Karpas-422 (cell line): ENCODE data around the gene VARS2. TPM values are rescaled to one million over a fixed set of nuclear protein-coding genes. Genes with fewer than 3 reads are reported as not detected.

Source experiments
- DNase-seq: peaks from one replicate; pipeline ENCODE4 v3.0.0-alpha.2; 2015
- H2AFZ ChIP-seq: fragments of 200-600 bp; sonication (generic); 2 replicates; pipeline ENCODE4 v1.6.1; 2014; ENCODE audit warnings: antibody characterized with exemption, low read length, mixed read lengths
- H3K27ac ChIP-seq: fragments of 200-600 bp; sonication (generic); 2 replicates; pipeline ENCODE4 v1.5.1; 2014; ENCODE audit warnings: mild to moderate bottlenecking, low read length, moderate library complexity
- H3K27me3 ChIP-seq: fragments of 200-600 bp; sonication (generic); 2 replicates; pipeline ENCODE4 v1.6.1; 2014; ENCODE audit warnings: low read length, mixed read lengths
- H3K36me3 ChIP-seq: fragments of 200-600 bp; sonication (generic); 2 replicates; pipeline ENCODE4 v1.6.1; 2014; ENCODE audit warnings: low read length, mixed read lengths; ENCODE audit not compliant: insufficient read depth
- H3K4me1 ChIP-seq: fragments of 200-600 bp; sonication (generic); 2 replicates; pipeline ENCODE4 v1.6.1; 2014; ENCODE audit warnings: mild to moderate bottlenecking, low read length, mixed read lengths
- H3K4me2 ChIP-seq: fragments of 200-600 bp; sonication (generic); 2 replicates; pipeline ENCODE4 v1.6.1; 2014; ENCODE audit warnings: low read length, low read depth, mild to moderate bottlenecking; ENCODE audit not compliant: poor library complexity, severe bottlenecking
- H3K4me3 ChIP-seq: fragments of 200-600 bp; sonication (generic); 2 replicates; pipeline ENCODE4 v1.5.1; 2014; ENCODE audit warnings: mild to moderate bottlenecking, antibody characterized with exemption, low read length, mixed read lengths
- H3K79me2 ChIP-seq: fragments of 200-600 bp; sonication (generic); 2 replicates; pipeline ENCODE4 v1.6.1; 2014; ENCODE audit warnings: mild to moderate bottlenecking, low read length, mixed read lengths
- H3K9ac ChIP-seq: fragments of 200-600 bp; sonication (generic); 2 replicates; pipeline ENCODE4 v1.6.0; 2014; ENCODE audit warnings: low read length
- H3K9me2 ChIP-seq: fragments of 200-600 bp; sonication (generic), shearing (Covaris generic); replicated peaks from 2 replicates; pipeline ENCODE4 v1.6.0; 2014; ENCODE audit warnings: mild to moderate bottlenecking, low read length, moderate library complexity; ENCODE audit not compliant: insufficient read depth
- H3K9me3 ChIP-seq: fragments of 300-700, 200-600 bp; sonication (generic); 2 replicates; pipeline ENCODE4 v1.6.1; 2014; ENCODE audit warnings: low read length, mixed read lengths
- H4K20me1 ChIP-seq: fragments of 200-600 bp; sonication (generic); 2 replicates; pipeline ENCODE4 v1.6.1; 2014; ENCODE audit warnings: mild to moderate bottlenecking, antibody characterized with exemption, low read length, low read depth; ENCODE audit not compliant: insufficient read depth
- total RNA-seq: library from RNA; depleted of rRNA; stranded (reverse); fragments of >200 nt; shearing (Covaris generic); gene quantifications from 2 replicates; pipeline ENCODE4 v1.2.3, GENCODE V29; 2014; ENCODE audit warnings: low replicate concordance

The VARS2 gene
- total RNA-seq, 1 experiment from 2014 or later, result 42.3 TPM

GRCh38 chr6:30882759-30883684, 31.0 kb upstream of the VARS2 start:
- Histone ChIP-seq H3K4me2 (peak overlapping the region; percentile 61), H3K79me2 (no peaks in the 10 kb centered on the region), H4K20me1 (no peaks in the 10 kb centered on the region), H3K9me3 (no peaks in the 10 kb centered on the region), H3K4me1 (peaks cover 22% of the 10 kb centered on the region), H3K9ac (no peak overlapping the region), H2AFZ (no peak overlapping the region), H3K9me2 (no peaks in the 10 kb centered on the region), H3K4me3 (no peak overlapping the region), H3K27ac (no peak overlapping the region), H3K27me3 (no peaks in the 10 kb centered on the region), H3K36me3 (no peaks in the 10 kb centered on the region)
- DNase-seq, result peak; percentile 48

GRCh38 chr6:30883685-30884520, 30.1 kb upstream of the VARS2 start, which contains the start of gene DDR1:
TSS of gene DDR1 (plus strand) at chr6:30884519. CDS start at chr6:30888730, 4,211 bp downstream.
- no peaks in the 10 kb centered on the region for H3K79me2 ChIP-seq
- peaks cover 22% of the 10 kb centered on the region for H3K4me1 ChIP-seq
- no peak within 1 kb of the TSS for H3K27ac ChIP-seq

GRCh38 chr6:30884521-30885480, 29.2 kb upstream of the VARS2 start:
- peak overlapping the region; percentile 61 for H3K4me2 ChIP-seq
- no peaks in the 10 kb centered on the region for H3K9me3 ChIP-seq
- H2AFZ ChIP-seq, result no peak overlapping the region
- peak; percentile 48 for DNase-seq
- no peaks in the 10 kb centered on the region for H3K36me3 ChIP-seq
- H3K9ac ChIP-seq, result peak overlapping the region; percentile 41; the same call in 1 of the 2 replicates
- H3K4me3 ChIP-seq, result peak overlapping the region; percentile 49; the same call in 1 of the 2 replicates
- H4K20me1 ChIP-seq, result no peaks in the 10 kb centered on the region
- H3K9me2 ChIP-seq, result no peaks in the 10 kb centered on the region
- no peak overlapping the region for H3K27ac ChIP-seq
- H3K79me2 ChIP-seq, result no peaks in the 10 kb centered on the region
- H3K4me1 ChIP-seq, result peaks cover 22% of the 10 kb centered on the region
- H3K27me3 ChIP-seq, result no peaks in the 10 kb centered on the region

More at GRCh38 chr6:30883685-30884520, 30.1 kb upstream of the VARS2 start, which contains the start of gene DDR1:
- no peaks in the 10 kb centered on the region for H3K9me2 ChIP-seq
- peak within 1 kb of the TSS; percentile 41; the same call in 1 of the 2 replicates for H3K9ac ChIP-seq
- DNase-seq, result peak; percentile 51
- H3K27me3 ChIP-seq, result no peaks in the 10 kb centered on the region
- H3K36me3 ChIP-seq, result no peaks in the 10 kb centered on the region
- peak within 1 kb of the TSS; percentile 49; the same call in 1 of the 2 replicates for H3K4me3 ChIP-seq
- no peak within 1 kb of the TSS for H2AFZ ChIP-seq
- no peaks in the 10 kb centered on the region for H3K9me3 ChIP-seq
- no peaks in the 10 kb centered on the region for H4K20me1 ChIP-seq
- H3K4me2 ChIP-seq, result peak within 1 kb of the TSS; percentile 61

GRCh38 chr6:30885481-30885998, 28.5 kb upstream of the VARS2 start:
- Histone ChIP-seq H3K4me2 (no peak overlapping the region), H3K4me3 (no peak overlapping the region), H3K9ac (no peak overlapping the region), H4K20me1 (no peaks in the 10 kb centered on the region), H2AFZ (no peak overlapping the region), H3K27ac (no peak overlapping the region), H3K4me1 (peaks cover 22% of the 10 kb centered on the region), H3K9me2 (no peaks in the 10 kb centered on the region), H3K79me2 (no peaks in the 10 kb centered on the region), H3K36me3 (no peaks in the 10 kb centered on the region), H3K27me3 (no peaks in the 10 kb centered on the region), H3K9me3 (no peaks in the 10 kb centered on the region)
- DNase-seq, result no peak

GRCh38 chr6:30885999-30886896, 27.8 kb upstream of the VARS2 start:
- H3K4me2 ChIP-seq, result no peak overlapping the region

GRCh38 chr6:30886897-30887255, 27.2 kb upstream of the VARS2 start:
- Histone ChIP-seq H3K4me1 (peaks cover 22% of the 10 kb centered on the region), H3K27me3 (no peaks in the 10 kb centered on the region), H2AFZ (no peak overlapping the region), H3K4me2 (no peak overlapping the region), H3K27ac (no peak overlapping the region), H4K20me1 (no peaks in the 10 kb centered on the region), H3K79me2 (no peaks in the 10 kb centered on the region), H3K4me3 (no peak overlapping the region), H3K9ac (no peak overlapping the region), H3K9me3 (no peaks in the 10 kb centered on the region), H3K36me3 (no peaks in the 10 kb centered on the region), H3K9me2 (no peaks in the 10 kb centered on the region)
- no peak for DNase-seq

More at GRCh38 chr6:30885999-30886896, 27.8 kb upstream of the VARS2 start:
- H3K9me2 ChIP-seq, result no peaks in the 10 kb centered on the region
- no peak overlapping the region for H3K27ac ChIP-seq
- peaks cover 22% of the 10 kb centered on the region for H3K4me1 ChIP-seq
- no peak overlapping the region for H2AFZ ChIP-seq
- H3K9ac ChIP-seq, result no peak overlapping the region
- no peaks in the 10 kb centered on the region for H3K9me3 ChIP-seq
- no peaks in the 10 kb centered on the region for H4K20me1 ChIP-seq
- H3K79me2 ChIP-seq, result no peaks in the 10 kb centered on the region
- H3K27me3 ChIP-seq, result no peaks in the 10 kb centered on the region
- no peaks in the 10 kb centered on the region for H3K36me3 ChIP-seq
- DNase-seq, result no peak
- H3K4me3 ChIP-seq, result no peak overlapping the region
